A375 (cell line): Measurements from ENCODE around the gene NFYB. TPM values are rescaled to one million over a fixed set of nuclear protein-coding genes. Genes with fewer than 3 reads are reported as not detected.

Source experiments
- small RNA-seq: library from RNA; depleted of rRNA; stranded (forward); fragments of <200 nt; gene quantifications from one replicate; pipeline ENCODE3, GENCODE V24; 2014
- total RNA-seq: library from RNA; depleted of rRNA; stranded (reverse); fragments of >200 nt; shearing (Covaris generic); gene quantifications from 2 replicates; pipeline ENCODE4 v1.2.3, GENCODE V29; 2014; rRNA removed

The NFYB gene
- 23.5 and 26.1 TPM in 2 replicates for total RNA-seq

GRCh38 chr12:104137902-104138796 lies at the start of gene NFYB:
NFYB (minus strand) TSS chr12:104138210; CDS start chr12:104135453, 2,757 bp downstream.

Small RNA genes within 50 kb of the gene (small RNA-seq; reads per million reads assigned to genes)
- not detected for gene RNA5SP370

Other genes starting within 250 kb of the NFYB start
- 647 and 694 TPM in 2 replicates for gene HSP90B1, start 207.8 kb downstream of the NFYB start, total RNA-seq
- 28.2 and 32.9 TPM in 2 replicates for gene TDG, start 172.3 kb downstream of the NFYB start, total RNA-seq
- gene GLT8D2, start 88.0 kb downstream of the NFYB start, total RNA-seq, result 2.2 and 2.6 TPM in 2 replicates
- 5.4 and 8.1 TPM in 2 replicates for gene HCFC2, start 73.7 kb downstream of the NFYB start, total RNA-seq
- gene TXNRD1, start 77.6 kb upstream of the NFYB start, total RNA-seq, result 200 and 240 TPM in 2 replicates
- 5.9 and 11.1 TPM in 2 replicates for gene EID3, start 165.5 kb upstream of the NFYB start, total RNA-seq